Prostate gland (tissue), 2 donors: ENCODE measurements around the gene LCE1F.

Source experiments
- POLR2AphosphoS5 ChIP-seq: sonication (generic); formaldehyde crosslinking; IDR thresholded peaks from one replicate; pipeline ENCODE4 v1.6.1; 2017; ENCODE audit warnings: antibody characterized with exemption
- TF ChIP-seq, protein P1 (sequence below), 4 experiments: fragments of 200-600 bp in 2 of 4; fragments of 450-650 bp in 2 of 4; sonication (generic) in 2 of 4; IDR thresholded peaks; 1 replicate in 3 of 4; 2 replicates in 1 of 4; pipeline ENCODE4 v1.5.1; 2016 to 2019; ENCODE audit warnings: antibody characterized with exemption in 4 of 4, mild to moderate bottlenecking in 2 of 4, moderate library complexity in 2 of 4

DNA sequence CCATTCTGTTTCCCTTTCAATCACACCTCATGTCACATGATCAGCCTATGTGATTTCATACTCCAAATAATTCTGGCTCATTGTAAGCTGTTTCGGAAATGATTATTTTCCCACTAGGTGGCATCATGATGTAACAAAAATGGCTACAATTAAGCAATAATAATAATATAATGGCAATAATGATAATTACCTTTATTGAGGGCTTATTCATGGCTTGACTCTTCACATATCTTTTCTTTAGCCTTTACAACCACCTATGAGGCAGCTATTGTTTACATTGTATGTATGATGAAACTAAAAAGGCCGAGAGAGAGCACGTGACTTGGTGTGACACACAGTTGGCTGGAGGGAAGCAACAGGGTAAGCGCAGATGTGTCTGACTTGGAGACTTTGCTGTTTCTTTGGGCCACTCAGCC is 29.6 kb upstream of the LCE1F start:
- TF ChIP-seq, protein P1, sequence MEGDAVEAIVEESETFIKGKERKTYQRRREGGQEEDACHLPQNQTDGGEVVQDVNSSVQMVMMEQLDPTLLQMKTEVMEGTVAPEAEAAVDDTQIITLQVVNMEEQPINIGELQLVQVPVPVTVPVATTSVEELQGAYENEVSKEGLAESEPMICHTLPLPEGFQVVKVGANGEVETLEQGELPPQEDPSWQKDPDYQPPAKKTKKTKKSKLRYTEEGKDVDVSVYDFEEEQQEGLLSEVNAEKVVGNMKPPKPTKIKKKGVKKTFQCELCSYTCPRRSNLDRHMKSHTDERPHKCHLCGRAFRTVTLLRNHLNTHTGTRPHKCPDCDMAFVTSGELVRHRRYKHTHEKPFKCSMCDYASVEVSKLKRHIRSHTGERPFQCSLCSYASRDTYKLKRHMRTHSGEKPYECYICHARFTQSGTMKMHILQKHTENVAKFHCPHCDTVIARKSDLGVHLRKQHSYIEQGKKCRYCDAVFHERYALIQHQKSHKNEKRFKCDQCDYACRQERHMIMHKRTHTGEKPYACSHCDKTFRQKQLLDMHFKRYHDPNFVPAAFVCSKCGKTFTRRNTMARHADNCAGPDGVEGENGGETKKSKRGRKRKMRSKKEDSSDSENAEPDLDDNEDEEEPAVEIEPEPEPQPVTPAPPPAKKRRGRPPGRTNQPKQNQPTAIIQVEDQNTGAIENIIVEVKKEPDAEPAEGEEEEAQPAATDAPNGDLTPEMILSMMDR (IDR thresholded peaks at IDR 0.05), result no peak
- no peak for TF ChIP-seq POLR2AphosphoS5
